ENCODE measurements around the gene CDH4. TPM values are rescaled to one million over a fixed set of nuclear protein-coding genes. Genes with fewer than 3 reads are reported as not detected.

Gene CDH4
- total RNA-seq, 2 donors from 2014 or later = 0.06 to 0.08 TPM

DNA sequence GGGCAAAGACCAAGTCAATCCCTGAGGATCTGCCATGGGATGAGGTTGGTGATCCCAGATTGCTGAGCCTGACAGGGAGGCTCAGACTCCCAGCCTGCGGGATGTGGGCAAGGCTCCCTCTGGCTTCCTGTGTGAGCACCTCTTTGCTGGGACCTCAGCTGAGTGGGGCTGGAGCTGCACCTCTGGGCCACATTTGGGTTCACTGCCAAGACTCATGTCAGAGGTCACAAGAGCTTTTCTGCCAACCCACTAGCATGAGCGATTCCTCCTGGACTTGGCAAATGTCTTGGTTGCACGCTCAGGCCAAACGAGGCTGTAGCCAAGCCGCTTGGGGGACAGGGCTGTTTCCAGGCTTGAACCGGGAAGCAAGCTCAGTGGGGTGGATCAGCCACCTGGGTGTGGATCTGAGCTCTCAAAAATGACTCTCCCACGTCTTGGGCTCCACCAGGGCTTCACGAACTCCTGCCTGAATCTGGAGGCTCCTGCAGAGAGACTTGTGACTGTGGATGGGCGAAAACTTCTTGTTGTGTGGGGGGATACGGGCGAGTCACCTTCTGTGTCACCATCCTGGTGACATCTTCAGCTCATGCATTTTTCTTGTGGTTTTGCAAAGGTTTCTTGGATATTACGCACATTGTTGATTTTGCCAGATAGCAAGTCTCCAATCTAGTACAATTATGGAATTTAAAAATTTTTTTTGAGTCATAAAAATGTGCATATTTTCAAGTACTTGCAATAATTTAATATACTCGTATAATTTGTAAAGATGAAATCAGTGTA lies 359.5 kb downstream of the CDH4 start:
- no peak for DNase-seq
- intact Hi-C loops (cut with DNase I) = no loop called here
- ATAC-seq = no peak

DNA sequence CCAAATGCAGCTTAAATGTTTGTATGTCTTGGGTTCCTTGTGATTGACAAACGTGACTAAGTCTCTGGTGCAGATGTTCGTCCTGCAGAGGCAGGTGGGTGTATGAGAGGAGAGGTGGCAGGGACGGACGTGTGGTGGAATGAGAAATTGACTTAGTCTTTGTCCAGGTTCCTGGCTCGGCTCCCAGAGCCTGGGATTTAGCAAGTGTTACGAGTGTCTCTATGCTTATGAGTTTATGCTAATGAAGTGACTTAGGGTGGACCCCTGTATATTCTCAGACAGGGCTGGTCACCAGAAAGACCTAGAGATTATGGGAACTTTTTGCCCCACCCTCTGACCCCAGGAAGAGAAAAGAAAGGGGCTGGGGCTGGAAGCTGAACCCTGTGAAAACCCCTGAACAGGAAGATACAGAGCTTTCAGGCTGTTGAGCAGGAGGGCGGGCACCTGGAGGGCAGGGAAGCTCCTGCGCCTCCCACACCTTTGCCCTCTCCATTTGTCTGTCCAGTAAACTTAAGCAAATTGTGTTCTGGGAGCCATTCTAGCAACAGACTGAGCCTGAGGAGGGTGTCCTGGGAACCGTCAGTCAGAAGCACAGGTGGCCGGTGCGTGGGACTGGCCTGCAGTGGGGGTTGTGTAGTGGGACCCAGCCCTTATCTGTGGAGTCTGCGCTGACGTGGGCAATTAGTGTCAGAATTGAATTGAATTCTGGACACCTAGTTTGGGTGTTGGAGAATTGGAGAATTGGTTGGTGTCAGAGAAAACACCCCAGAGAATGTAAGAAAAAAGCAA lies 362.1 kb downstream of the CDH4 start:
- no peak for DNase-seq
- intact Hi-C loops (cut with DNase I) = no loop called here
- no peak for ATAC-seq

- DNase-seq = peak; percentile 1
- intact Hi-C loops (cut with DNase I) = no loop called here
- ATAC-seq = no peak
These were observed 362.6 kb downstream of the CDH4 start for GRCh38 chr20:61614706-61615100.

DNA sequence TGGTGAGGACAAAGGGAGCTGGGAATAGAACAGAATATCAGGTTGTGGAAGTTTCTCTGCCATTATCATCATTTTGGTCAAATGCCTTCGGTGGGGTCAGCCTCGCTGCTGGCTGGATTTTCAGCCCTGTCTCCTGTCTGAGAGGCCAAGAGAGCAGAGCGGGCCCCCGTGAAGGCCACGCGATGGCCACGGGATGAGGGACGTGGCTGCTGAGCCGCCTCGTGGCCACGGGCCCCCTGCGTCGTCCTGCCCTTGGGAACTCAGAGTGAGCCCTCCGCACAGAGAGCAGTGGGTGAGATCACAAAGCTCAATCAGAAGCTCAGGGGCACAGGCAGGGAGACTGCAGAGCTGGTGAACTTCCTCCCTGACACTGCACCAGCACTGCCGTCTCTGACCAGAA lies 363.7 kb downstream of the CDH4 start:
- intact Hi-C loops (cut with DNase I) = no loop called here
- no peak for ATAC-seq
- peak; percentile 8 for DNase-seq

DNA sequence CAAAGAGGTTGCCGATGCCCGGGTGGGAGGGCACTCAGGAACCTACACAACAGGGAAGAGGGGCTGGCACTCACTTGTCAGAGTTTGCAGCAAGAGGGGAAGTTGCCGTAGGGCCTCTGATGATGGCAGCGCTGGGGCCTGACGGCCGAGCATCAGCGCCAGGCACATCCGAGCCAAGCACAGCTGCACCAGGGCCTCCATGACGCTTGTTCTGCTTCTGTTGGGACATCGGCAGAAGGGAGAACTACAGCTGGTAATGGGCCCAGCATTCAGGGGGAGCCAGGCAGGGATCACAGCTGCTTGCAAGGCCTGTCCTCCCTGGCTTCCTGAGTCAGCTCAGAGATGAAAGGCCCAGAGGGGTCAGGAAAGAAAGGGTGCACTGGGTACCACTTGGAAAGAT lies 367.7 kb downstream of the CDH4 start:
- ATAC-seq = no peak
- intact Hi-C loops (cut with DNase I) = loop anchor here in 1 of 2 donors (10.0 kb wide), 1 partner anchor 55 kb away; no protein-coding TSS in a partner anchor
- DNase-seq = no peak

DNA sequence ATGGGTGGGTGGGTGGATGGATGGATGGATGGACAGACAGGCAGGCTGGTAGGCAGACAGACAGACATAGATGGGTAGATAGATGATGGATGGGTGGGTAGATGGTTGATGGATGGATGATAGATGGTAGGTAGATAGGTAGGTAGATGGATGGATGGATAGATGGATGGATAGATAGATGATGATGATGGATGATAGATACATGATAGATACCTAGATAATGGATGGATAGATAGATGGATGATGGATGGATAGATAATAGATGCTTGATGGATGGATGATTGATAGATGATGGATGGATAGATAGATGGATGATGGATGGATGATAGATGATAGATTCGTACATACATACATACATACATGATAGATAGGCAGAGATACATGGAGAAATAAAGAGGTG lies 368.1 kb downstream of the CDH4 start:
- ATAC-seq = no peak
- intact Hi-C loops (cut with DNase I) = loop anchor here in 1 of 2 donors (10.0 kb wide), 1 partner anchor 55 kb away; no protein-coding TSS in a partner anchor
- DNase-seq = no peak

- no peak for DNase-seq
- ATAC-seq = no peak
- intact Hi-C loops (cut with DNase I) = loop anchor here in 1 of 2 donors (10.0 kb wide), 1 partner anchor 54 kb away; no protein-coding TSS in a partner anchor
These were observed 369.1 kb downstream of the CDH4 start for GRCh38 chr20:61621035-61621730.

- intact Hi-C loops (cut with DNase I) = loop anchor here in 1 of 2 donors (10.0 kb wide), 1 partner anchor 53 kb away; no protein-coding TSS in a partner anchor
- no peak for DNase-seq
- no peak for ATAC-seq
These were observed 369.8 kb downstream of the CDH4 start for GRCh38 chr20:61621852-61622251.

DNA sequence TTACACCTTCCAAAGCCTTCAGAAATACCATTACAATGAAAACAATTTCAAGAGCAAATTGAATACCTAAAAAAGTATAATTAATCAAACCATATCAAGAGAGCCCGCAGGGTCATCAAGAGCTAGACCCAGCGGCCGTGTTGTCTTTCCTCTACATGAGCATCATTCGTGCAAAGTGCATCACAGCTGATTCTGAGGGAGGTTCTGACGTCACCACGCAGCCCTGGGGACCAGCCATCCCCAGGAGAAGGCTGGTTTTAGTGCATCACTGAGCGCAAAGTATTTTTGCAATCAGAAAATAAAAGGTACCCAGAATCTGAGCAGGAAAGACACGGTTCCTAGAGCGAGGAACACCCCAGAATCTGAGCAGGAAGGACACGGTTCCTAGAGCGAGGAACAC lies 371.4 kb downstream of the CDH4 start:
- intact Hi-C loops (cut with DNase I) = loop anchor here in 1 of 2 donors (10.0 kb wide), 1 partner anchor 51 kb away; no protein-coding TSS in a partner anchor
- ATAC-seq (no peak), DNase-seq (no peak)

- no peak for ATAC-seq
- intact Hi-C loops (cut with DNase I) = loop anchor here in 1 of 2 donors (10.0 kb wide), 1 partner anchor 50 kb away; no protein-coding TSS in a partner anchor
- DNase-seq = no peak
These were observed 373.2 kb downstream of the CDH4 start for GRCh38 chr20:61625246-61625645.

- intact Hi-C loops (cut with DNase I) = loop anchor here in 1 of 2 donors (10.0 kb wide), 1 partner anchor 48 kb away; no protein-coding TSS in a partner anchor
- ATAC-seq (no peak), DNase-seq (no peak)
These were observed 374.4 kb downstream of the CDH4 start for GRCh38 chr20:61626412-61626811.

GRCh38 chr20:61627791-61628415 lies 375.8 kb downstream of the CDH4 start:
- ATAC-seq (no peak), DNase-seq (no peak)
- intact Hi-C loops (cut with DNase I) = loop anchor here in 1 of 2 donors (10.0 kb wide), 1 partner anchor 47 kb away; no protein-coding TSS in a partner anchor

DNA sequence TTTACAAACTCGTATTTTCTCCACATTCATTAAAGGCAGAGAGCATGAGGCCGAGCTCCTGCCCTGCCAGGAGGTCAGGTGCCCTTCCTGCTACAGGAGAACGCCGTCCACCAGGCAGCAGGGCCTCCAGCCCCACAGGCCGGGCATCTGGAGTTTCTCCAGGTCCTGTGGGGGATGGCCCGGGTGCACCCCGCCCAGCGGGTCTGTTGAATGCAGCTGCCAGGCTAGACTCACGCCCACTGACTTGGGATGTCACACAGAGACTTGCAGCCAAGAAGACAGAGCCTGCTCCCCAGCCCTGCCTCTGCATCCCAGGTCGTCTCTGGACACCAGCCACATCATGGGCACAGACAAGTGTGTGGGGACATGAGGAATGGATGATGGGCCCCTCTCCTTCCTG lies 376.4 kb downstream of the CDH4 start:
- intact Hi-C loops (cut with DNase I) = loop anchor here in 1 of 2 donors (10.0 kb wide), 1 partner anchor 46 kb away; no protein-coding TSS in a partner anchor
- no peak for ATAC-seq
- peak; percentile 10 for DNase-seq

GRCh38 chr20:61628901-61629601 lies 377.0 kb downstream of the CDH4 start:
- intact Hi-C loops (cut with DNase I) = loop anchor here in 1 of 2 donors (10.0 kb wide), 1 partner anchor 46 kb away; no protein-coding TSS in a partner anchor
- DNase-seq (peak; percentile 9), ATAC-seq (peak in 1 of 2 donors; percentile 11)

DNA sequence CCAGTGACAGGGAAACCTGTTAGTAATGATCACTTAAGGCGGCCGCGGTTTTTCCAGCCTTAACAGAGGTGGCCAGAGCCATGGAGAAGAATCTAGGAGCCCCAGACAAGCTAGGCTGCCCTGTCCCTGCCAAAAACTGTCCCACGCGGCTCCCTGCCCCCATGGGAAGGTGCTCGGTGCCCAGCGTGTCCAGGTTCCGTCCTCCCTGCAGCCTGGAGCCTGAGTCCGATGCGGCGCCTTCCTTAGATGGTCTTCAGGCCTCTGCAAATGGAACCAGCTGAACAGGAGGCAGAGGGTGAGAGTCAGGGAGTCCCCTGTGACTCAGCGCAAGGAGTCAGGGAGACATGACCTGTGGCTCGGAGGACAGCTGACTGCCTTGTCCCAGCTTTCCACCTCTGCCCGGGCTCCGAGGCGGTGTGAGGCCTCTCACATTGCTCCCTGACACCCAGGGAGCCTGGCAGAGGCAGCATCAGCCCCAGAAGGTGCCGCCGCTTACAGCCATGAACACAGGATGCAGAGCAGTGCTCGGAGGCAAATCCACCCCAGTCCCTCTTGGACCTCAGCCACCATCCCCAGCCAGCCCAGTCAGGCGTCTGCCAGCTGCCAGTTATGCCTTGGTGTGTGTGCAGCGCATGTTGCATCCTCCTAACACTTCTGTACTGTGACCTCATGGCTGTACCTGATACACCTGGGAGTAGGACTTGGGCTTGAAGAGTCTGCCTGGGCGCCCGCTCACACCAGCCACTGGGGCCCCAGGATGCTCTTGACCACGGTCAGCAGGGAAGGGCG lies 377.7 kb downstream of the CDH4 start:
- intact Hi-C loops (cut with DNase I) = loop anchor here in 1 of 2 donors (10.0 kb wide), 1 partner anchor 45 kb away; no protein-coding TSS in a partner anchor
- ATAC-seq (no peak), DNase-seq (peak; percentile 16)

DNA sequence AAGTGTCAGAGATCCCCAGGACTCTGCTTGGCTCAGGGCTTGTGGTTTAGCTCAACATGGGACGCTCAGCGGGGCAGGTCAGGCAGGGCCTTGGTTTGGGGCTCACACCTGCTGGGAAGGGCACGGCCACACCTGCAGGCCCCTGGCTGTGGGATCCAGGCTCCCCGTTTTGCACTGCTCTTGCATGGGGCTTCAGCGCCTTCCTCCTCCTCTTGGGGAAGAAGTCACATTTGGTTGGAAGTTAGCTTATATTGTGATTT lies 378.3 kb downstream of the CDH4 start:
- DNase-seq (no peak), ATAC-seq (no peak)
- intact Hi-C loops (cut with DNase I) = no loop called here

- DNase-seq = peak; percentile 1
- ATAC-seq = no peak
- intact Hi-C loops (cut with DNase I) = no loop called here
These were observed 378.8 kb downstream of the CDH4 start for GRCh38 chr20:61630816-61631215.
